NOMO-1 (cell line): Measurements from ENCODE around the gene GNAI1.
"Not testable (repeated sequence)": the region's sequence is repeated elsewhere in the genome, so short reads cannot be mapped to it uniquely, and the experiment has no call there.

ENCODE experiments used
- DNase-seq, 2 experiments: peaks; one replicate each; lab custom pipeline; 2025; ENCODE audit not compliant: unreplicated experiment in 2 of 2; lab: John Stamatoyannopoulos, UW

The GNAI1 gene

GRCh38 chr7:80154656-80155333, 20.2 kb downstream of the GNAI1 start:
- DNase-seq = no peak

- no peak for DNase-seq
These were observed 20.7 kb downstream of the GNAI1 start for GRCh38 chr7:80155374-80155773.

DNA sequence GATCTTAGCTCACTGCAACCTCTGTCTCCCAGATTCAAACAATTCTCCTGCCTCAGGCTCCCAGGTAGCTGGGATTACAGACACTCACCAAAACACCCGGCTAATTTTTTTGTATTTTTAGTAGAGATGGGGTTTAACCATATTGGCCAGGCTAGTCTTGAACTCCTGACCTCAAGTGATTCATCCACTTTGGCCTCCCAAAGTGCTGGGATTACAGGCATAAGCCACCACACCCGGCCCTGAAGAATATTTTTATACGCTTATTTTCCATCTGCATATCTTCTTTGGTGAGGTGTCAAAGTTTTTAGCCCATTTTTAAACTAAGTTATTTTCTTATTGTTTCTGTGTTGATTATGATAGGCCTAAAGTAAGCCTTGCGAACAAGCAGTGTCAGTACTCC, 23.1 kb downstream of the GNAI1 start:
- DNase-seq = not testable (repeated sequence)

- DNase-seq = no peak
These were observed 25.2 kb downstream of the GNAI1 start for GRCh38 chr7:80159802-80160201.

GRCh38 chr7:80161466-80161865, 26.8 kb downstream of the GNAI1 start:
- no peak for DNase-seq

DNA sequence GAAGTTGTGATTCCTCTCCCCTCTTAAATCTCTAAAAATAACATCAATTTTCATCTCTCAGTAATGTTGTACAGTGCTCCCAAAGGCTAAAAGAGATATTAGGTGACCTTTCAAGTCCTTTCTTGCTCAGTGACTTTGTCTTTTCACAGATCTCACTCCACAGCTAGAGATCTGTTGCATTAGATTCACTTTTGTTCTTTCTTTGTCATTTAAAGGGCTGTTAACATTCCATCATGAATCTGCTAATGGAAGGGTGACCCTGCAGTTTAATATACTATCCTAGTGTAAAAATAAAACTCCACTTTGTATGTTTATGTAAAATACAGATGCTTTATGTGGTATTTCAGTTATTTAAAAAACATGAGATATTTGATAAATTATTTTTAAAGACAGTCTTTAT, 30.5 kb downstream of the GNAI1 start:
- no peak for DNase-seq

GRCh38 chr7:80170445-80170844, 35.8 kb downstream of the GNAI1 start:
- no peak for DNase-seq

- no peak for DNase-seq
These were observed 37.8 kb downstream of the GNAI1 start for GRCh38 chr7:80172387-80172786.

- DNase-seq = no peak
These were observed 41.1 kb downstream of the GNAI1 start for GRCh38 chr7:80175744-80176143.

- no peak for DNase-seq
These were observed 46.8 kb downstream of the GNAI1 start for GRCh38 chr7:80181411-80181810.

DNA sequence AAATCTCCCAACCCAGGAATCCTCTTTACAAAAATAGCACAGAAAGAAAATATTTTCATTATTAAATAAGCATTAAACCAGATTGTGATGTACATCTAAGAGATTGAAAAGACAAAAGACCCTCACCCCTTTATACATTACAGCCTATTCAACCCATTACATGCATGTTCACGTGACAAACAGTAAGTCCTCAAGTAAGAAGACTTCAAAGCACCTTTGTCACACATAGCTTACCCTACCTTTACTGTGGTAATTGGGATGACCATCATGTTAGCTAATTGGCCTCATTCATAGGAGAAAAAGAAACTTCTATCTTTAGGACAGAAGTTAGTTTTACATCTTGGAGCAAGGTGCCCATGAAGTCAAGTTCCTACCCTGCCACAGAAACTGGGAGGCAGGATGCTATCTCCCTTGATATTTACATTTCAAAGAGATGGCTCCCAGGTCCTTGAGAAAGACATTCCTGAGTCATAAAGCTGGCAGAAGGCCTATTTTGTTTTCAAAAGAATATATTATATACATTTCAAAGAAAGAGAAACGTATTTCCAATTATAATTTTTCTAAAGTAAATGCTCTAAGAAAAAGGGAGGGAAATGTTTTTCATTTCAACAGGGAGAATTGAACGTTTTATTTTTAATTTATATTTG, 48.1 kb downstream of the GNAI1 start:
- no peak for DNase-seq

DNA sequence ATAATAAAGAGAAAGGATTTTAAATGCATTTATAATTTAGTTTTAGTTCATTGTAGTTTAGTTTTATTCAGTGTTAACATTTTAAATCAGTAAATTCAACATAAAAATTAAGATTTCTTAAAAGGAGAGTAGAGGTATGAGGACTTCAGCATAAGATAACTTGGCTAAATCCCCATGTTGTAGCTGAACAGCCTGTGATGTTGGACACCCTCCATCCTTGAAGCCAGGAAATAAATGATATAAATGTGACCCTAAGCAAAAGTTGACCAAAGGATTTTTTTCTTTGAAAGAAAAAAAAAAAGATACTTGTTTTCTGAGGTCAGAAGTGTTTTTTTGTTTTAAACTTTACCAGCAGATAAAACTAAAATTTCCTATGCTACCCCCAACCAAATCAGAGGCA, 48.7 kb downstream of the GNAI1 start:
- DNase-seq = no peak

GRCh38 chr7:80183900-80184685, 49.5 kb downstream of the GNAI1 start:
- no peak for DNase-seq

DNA sequence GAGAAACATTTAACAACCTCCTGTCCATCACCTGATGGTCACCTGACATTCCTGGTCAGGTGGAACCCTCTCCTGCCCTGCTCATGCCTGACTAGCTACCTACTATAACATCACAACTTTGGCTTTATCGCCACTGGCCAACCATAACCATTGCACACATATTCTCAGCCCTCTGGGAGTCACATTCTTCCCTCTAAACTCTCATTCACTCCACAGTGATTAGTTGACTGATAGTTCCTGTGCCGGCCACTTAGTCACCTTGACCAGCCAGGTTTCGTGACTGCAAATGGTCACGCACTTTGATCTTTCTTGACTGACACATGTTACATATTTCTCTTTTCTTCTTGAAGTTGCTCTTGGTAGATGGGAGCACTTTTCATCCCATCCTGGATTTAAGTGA, 50.1 kb downstream of the GNAI1 start:
- no peak for DNase-seq

- no peak for DNase-seq
These were observed 50.9 kb downstream of the GNAI1 start for GRCh38 chr7:80185571-80185970.

DNA sequence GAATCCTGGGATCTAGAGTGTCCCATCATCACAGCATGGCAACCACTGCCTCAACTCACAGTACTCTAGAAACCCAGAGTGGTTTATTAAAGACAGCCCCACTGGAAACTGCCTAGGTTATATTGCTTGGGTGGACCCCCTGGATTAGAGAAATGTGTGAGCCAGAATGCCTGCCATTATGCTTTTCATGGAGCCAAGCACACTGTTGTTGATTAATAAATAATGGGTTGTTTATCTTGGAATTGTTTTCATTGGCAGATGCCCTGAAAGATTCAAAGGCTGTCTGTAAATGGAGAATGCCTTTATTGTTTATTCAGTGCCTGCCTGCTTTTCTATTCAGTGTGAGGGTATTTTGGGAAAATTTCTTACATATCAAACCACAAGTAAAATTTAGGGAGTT, 52.1 kb downstream of the GNAI1 start:
- DNase-seq = no peak

DNA sequence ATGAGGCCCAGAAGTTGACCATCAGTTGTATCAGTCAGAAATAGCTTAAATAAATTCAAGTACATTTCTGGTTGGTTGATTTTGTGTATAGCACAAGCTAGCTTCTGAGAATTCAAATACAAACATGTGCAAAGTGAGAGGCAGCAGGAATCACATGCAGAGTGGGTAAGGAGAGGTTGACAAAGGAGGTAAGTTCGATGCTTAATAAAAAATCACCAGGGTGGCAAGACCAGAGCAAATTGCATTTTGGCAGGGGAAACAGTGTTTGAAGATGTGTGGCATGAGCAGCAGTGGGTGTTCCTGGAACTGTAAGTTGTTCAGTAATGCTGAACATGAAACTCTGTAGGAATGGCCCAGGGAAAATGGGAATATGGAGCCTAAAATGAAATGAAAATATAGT, 52.6 kb downstream of the GNAI1 start:
- DNase-seq = no peak

GRCh38 chr7:80187727-80188126, 53.1 kb downstream of the GNAI1 start:
- no peak for DNase-seq

DNA sequence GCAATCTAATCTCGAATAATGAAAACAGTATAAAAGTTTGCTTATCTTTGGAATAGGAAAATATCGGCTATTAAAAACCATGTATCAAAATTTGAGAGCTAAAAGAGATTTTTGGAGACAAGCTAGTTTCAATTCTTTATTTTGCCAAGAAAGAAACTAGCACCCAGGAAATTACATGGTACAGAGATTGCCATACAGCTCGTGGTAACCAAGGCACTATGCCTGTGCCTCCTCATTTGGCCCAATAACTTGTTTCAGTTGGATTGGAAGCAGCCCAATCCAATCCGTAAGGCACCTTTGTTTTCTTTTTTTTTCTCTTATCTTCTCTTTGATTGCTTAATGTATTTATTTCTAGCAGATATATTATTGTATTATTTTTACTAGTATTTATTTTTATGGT, 55.0 kb downstream of the GNAI1 start:
- DNase-seq = no peak

- no peak for DNase-seq
These were observed 63.0 kb downstream of the GNAI1 start for GRCh38 chr7:80197627-80198026.

GRCh38 chr7:80199051-80199450, 64.4 kb downstream of the GNAI1 start:
- no peak for DNase-seq

DNA sequence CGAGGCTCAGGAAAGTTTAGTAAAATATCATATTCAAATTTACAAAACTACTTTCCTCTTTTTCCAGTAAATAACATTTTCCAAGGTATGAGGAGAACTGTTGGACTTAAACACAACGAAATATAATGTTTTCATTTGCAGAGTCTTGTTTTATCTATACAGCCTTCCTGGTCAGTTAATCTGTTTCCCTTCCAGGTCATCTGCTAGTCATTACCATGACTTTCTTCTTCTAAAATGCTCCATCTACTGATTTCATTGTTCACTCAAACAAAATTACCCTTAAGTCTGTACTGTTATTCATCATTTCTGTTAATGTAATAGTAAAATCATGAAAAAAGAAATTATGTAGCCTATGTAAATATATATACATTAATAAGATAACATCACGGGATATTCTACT, 69.8 kb downstream of the GNAI1 start:
- no peak for DNase-seq
